KMS-11 (cell line): ENCODE results near the gene PRRT1.
"Not testable (repeated sequence)": the region's sequence is repeated elsewhere in the genome, so short reads cannot be mapped to it uniquely, and the experiment has no call there.

ENCODE experiments used
- H2AFZ ChIP-seq: fragments of 200-600 bp; sonication (generic); 2 replicates; pipeline ENCODE4 v1.6.1; 2016; ENCODE audit warnings: antibody characterized with exemption, mixed run types, low read depth
- H3K27ac ChIP-seq: fragments of 200-600 bp; sonication (generic); 2 replicates; pipeline ENCODE4 v1.6.1; 2016; ENCODE audit warnings: mild to moderate bottlenecking, mixed run types
- H3K27me3 ChIP-seq: fragments of 200-600 bp; sonication (generic); 2 replicates; pipeline ENCODE4 v1.6.1; 2017; ENCODE audit warnings: mild to moderate bottlenecking, low read depth, mixed run types, moderate library complexity; ENCODE audit not compliant: insufficient read depth
- H3K36me3 ChIP-seq: fragments of 200-600 bp; sonication (generic); 2 replicates; pipeline ENCODE4 v1.6.1; 2017; ENCODE audit warnings: mild to moderate bottlenecking, mixed run types; ENCODE audit not compliant: insufficient read depth
- H3K4me1 ChIP-seq: fragments of 200-600 bp; sonication (generic); 2 replicates; pipeline ENCODE4 v1.6.1; 2016; ENCODE audit warnings: mild to moderate bottlenecking, low read depth, mixed run types; ENCODE audit not compliant: poor library complexity, severe bottlenecking
- H3K4me2 ChIP-seq: fragments of 200-600 bp; sonication (generic); 2 replicates; pipeline ENCODE4 v1.7.0; 2016; ENCODE audit warnings: mild to moderate bottlenecking, mixed run types
- H3K4me3 ChIP-seq: fragments of 200-600 bp; sonication (generic); IDR thresholded peaks from 2 replicates; pipeline ENCODE4 v1.6.1; 2017; ENCODE audit warnings: low read depth, low read length, mixed read lengths; ENCODE audit not compliant: insufficient read depth
- H3K79me2 ChIP-seq: fragments of 200-600 bp; sonication (generic); 2 replicates; pipeline ENCODE4 v1.6.1; 2016; ENCODE audit warnings: low read depth, mixed run types; ENCODE audit not compliant: insufficient read depth
- H3K9ac ChIP-seq: fragments of 200-600 bp; sonication (generic); 2 replicates; pipeline ENCODE4 v1.6.1; 2016; ENCODE audit warnings: mild to moderate bottlenecking, mixed run types
- H4K20me1 ChIP-seq: fragments of 200-600 bp; sonication (generic); 2 replicates; pipeline ENCODE4 v1.6.1; 2016; ENCODE audit warnings: mild to moderate bottlenecking, mixed run types; ENCODE audit not compliant: insufficient read depth
- TF ChIP-seq, protein P1 (sequence below): fragments of 200-600 bp; sonication (generic); conservative IDR thresholded peaks from 2 replicates; pipeline ENCODE4 v1.6.1; 2017; ENCODE audit warnings: low read depth, mild to moderate bottlenecking, antibody characterized with exemption, low read length, moderate library complexity, mixed read lengths

PRRT1 gene

DNA sequence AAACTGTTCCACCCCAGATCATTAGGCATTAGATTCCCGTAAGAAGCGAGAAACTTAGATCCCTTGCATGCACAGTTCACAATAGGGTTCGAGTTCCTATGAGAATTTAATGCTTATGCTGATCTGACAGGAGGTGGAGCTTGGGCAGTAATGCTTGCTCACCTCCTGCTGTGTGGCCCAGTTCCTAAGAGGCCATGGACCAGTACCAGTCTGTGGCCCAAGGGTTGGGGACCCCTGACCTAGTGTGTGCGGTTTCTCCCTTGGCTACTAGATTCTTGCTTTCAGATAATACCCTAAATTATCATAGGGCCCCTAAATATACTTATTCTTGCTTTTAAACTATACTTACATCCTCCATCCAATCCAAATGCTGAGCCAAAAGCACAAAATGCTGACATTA lies 42.6 kb upstream of the PRRT1 start:
- Histone ChIP-seq H3K36me3 (no peaks in the 10 kb centered on the region), H3K4me2 (peak overlapping the region; percentile 80; the same call in 1 of the 2 replicates), H3K4me1 (peaks cover 60% of the 10 kb centered on the region), H3K27me3 (no peaks in the 10 kb centered on the region), H3K9ac (no peak overlapping the region), H2AFZ (no peak overlapping the region), H3K27ac (no peak overlapping the region), H4K20me1 (no peaks in the 10 kb centered on the region), H3K79me2 (peaks cover 2% of the 10 kb centered on the region; the same call in 1 of the 2 replicates), H3K4me3 (no peak overlapping the region)
- TF ChIP-seq, protein P1, sequence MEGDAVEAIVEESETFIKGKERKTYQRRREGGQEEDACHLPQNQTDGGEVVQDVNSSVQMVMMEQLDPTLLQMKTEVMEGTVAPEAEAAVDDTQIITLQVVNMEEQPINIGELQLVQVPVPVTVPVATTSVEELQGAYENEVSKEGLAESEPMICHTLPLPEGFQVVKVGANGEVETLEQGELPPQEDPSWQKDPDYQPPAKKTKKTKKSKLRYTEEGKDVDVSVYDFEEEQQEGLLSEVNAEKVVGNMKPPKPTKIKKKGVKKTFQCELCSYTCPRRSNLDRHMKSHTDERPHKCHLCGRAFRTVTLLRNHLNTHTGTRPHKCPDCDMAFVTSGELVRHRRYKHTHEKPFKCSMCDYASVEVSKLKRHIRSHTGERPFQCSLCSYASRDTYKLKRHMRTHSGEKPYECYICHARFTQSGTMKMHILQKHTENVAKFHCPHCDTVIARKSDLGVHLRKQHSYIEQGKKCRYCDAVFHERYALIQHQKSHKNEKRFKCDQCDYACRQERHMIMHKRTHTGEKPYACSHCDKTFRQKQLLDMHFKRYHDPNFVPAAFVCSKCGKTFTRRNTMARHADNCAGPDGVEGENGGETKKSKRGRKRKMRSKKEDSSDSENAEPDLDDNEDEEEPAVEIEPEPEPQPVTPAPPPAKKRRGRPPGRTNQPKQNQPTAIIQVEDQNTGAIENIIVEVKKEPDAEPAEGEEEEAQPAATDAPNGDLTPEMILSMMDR = no peak

DNA sequence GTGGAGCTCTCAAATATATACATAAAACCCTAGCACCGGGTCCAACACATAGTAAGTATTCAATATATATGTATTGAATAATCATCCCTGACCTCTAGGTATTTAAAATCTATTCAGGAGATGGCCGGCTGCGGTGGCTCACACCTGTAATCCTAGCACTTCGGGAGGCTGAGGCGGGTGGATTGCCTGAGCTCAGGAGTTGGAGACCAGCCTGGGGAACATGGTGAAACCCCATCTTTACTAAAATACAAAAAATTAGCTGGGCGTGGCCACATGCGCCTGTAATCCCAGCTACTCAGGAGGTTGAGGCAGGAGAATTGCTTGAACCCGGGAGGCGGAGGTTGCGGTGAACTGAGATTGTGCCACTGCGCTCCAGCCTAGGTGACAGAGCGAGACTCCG lies 41.4 kb upstream of the PRRT1 start:
- not testable (repeated sequence) for H4K20me1 ChIP-seq, H3K9ac ChIP-seq, H3K36me3 ChIP-seq, H3K4me3 ChIP-seq, H3K27me3 ChIP-seq, H3K27ac ChIP-seq
- peak overlapping the region; percentile 71 for H3K4me2 ChIP-seq
- peaks cover 11% of the 10 kb centered on the region for H3K79me2 ChIP-seq
- H3K4me1 ChIP-seq = peaks cover 66% of the 10 kb centered on the region
- peak overlapping the region; percentile 47; the same call in 1 of the 2 replicates for H2AFZ ChIP-seq

DNA sequence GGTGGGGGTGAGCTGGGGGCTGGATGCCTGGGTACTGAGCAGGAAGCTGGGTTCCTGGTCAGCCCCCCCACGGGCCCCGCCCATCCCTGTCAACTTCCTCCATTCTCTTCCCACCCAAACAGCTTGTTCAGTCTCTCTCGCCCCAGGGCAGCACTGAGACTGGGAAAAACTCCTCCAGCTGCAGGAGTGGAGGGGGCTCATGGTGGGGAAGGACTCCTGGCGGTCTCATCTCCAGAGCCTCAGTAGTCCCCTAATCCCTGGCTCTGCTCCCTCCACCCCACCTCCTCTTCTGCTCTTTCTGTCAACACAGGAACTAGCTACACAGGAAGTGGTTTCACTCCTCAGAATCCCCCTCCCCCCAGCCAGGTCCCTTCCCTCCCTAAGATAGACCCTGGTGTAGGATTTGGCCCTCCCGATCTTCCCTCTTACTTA lies 40.9 kb upstream of the PRRT1 start, which contains the start of gene GPSM3:
TSS of gene GPSM3 (minus strand) at position 36 of the 432 bp plus-strand sequence. CDS start 130 bp downstream, outside the sequence.
- peaks cover 11% of the 10 kb centered on the region for H3K79me2 ChIP-seq

DNA sequence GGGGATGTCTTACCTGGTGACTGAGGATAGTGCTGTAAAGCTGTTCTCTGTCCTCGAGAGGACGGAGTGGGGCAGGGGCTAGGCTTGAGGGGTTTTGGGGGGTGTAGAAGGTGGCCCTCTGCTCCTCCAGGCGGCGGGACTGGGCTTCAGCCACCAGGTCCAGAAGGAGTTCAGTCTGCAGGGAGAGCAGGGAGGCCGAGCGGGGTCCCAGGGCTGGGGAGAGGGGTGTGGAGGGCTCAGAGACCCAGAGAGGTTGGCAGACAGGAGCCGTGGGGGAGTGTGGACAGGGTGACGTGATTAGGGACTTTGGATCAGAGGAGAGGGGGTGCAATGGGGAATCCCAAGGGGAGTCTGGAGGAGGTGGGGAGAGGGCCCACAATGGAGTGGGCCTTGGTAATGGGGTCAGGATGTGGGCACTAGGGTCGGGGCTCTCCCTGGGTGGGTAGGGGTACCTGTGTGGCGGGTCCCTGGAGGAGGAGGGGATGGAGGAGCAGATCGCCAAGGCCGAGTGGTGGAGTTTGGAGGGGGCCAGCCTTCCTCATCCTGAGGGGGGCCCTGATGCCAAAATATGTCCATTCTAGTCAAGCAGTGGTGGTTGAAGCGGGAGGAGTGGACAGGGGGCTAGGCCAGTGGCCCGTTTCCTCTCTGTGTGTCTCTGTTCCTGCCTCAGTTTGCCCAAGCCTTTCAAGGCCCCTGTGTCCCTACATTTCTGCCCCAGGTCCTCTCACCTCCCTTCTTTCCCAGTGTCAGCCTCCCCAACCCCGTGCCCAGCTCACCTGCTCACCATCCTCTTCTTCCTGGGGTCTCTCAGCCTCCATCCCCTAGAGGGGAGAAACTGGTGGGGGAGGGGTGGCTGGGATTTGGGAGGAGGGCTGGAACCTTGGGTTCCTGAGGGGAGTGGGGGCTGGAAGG lies 40.2 kb upstream of the PRRT1 start:
- TF ChIP-seq, protein P1 = no peak
- no peaks in the 10 kb centered on the region for H3K27me3 ChIP-seq
- no peaks in the 10 kb centered on the region for H4K20me1 ChIP-seq
- H3K36me3 ChIP-seq = no peaks in the 10 kb centered on the region
- peak overlapping the region; percentile 71 for H3K4me2 ChIP-seq
- H3K9ac ChIP-seq = peak overlapping the region; percentile 18; the same call in 1 of the 2 replicates
- H3K27ac ChIP-seq = no peak overlapping the region
- H3K79me2 ChIP-seq = peaks cover 11% of the 10 kb centered on the region
- peaks cover 59% of the 10 kb centered on the region for H3K4me1 ChIP-seq
- peak overlapping the region; percentile 47; the same call in 1 of the 2 replicates for H2AFZ ChIP-seq
- no peak overlapping the region for H3K4me3 ChIP-seq

More for the DNA sequence above, 40.9 kb upstream of the PRRT1 start, which contains the start of gene GPSM3:
- H3K4me2 ChIP-seq = peak within 1 kb of the TSS; percentile 71
- TF ChIP-seq, protein P1 = no peak
- peak within 1 kb of the TSS; percentile 47; the same call in 1 of the 2 replicates for H2AFZ ChIP-seq
- H3K27me3 ChIP-seq = no peaks in the 10 kb centered on the region
- peaks cover 66% of the 10 kb centered on the region for H3K4me1 ChIP-seq
- H3K4me3 ChIP-seq = no peak within 1 kb of the TSS
- H3K9ac ChIP-seq = peak within 1 kb of the TSS; percentile 18; the same call in 1 of the 2 replicates
- no peaks in the 10 kb centered on the region for H3K36me3 ChIP-seq
- H3K27ac ChIP-seq = no peak within 1 kb of the TSS
- H4K20me1 ChIP-seq = no peaks in the 10 kb centered on the region
